ENCODE data around the gene PUM2. TPM values are rescaled to one million over a fixed set of nuclear protein-coding genes. Genes with fewer than 3 reads are reported as not detected.

PUM2 gene
- total and polyA plus RNA-seq, 2 of the 8 experiments (the other 6 are each of a cell fraction or from before 2014, with no cell fraction given): 46.6 to 114 TPM

- TF ChIP-seq BRCA1 (IDR thresholded peaks at IDR 0.05; ENCODE audit: low read depth, low read length) (no peak), SP1 (IDR thresholded peaks at IDR 0.05; ENCODE audit: low read depth, low read length) (no peak), E2F6 (IDR thresholded peaks at IDR 0.05) (no peak), SP2 (IDR thresholded peaks at IDR 0.05; ENCODE audit: low read length) (no peak), TAF7 (optimal IDR thresholded peaks at IDR 0.05; ENCODE audit: borderline replicate concordance, low read depth, low read length) (no peak), GABPA (IDR thresholded peaks at IDR 0.05; ENCODE audit: borderline replicate concordance, insufficient read depth, low read length) (no peak)
Observed at GRCh38 chr2:20304411-20304810, 46.2 kb downstream of the PUM2 start (continued).

Measured in H1 (cell line).